Sigmoid colon (tissue), 7 donors: ENCODE data around the gene RNF217. TPM values are rescaled to one million over a fixed set of nuclear protein-coding genes. Genes with fewer than 3 reads are reported as not detected.

Experiments
- DNase-seq: peaks from one replicate; pipeline ENCODE4 v3.0.0-alpha.2; 2019
- H3K27ac ChIP-seq, 4 donors: fragments of 200-600 bp; sonication (generic); one replicate each; pipeline ENCODE4 v1.5.1; 2016 to 2019; ENCODE audit warnings: mild to moderate bottlenecking in 1 of 4
- H3K27me3 ChIP-seq, 3 donors: fragments of 200-600 bp; sonication (generic); one replicate each; pipeline ENCODE4 v1.5.1; 2019; ENCODE audit warnings: mild to moderate bottlenecking in 1 of 3
- H3K36me3 ChIP-seq, 4 donors: fragments of 200-600 bp; sonication (generic); one replicate each; pipeline ENCODE4 v1.5.1; 2016 to 2019
- H3K4me1 ChIP-seq, 4 donors: fragments of 200-600 bp; sonication (generic); one replicate each; pipeline ENCODE4 v1.5.1; 2017 to 2019
- H3K4me3 ChIP-seq, 4 donors: fragments of 200-600 bp; sonication (generic); one replicate each; pipeline ENCODE4 v1.5.1; 2017 to 2019; ENCODE audit warnings: mild to moderate bottlenecking in 2 of 4, moderate library complexity in 1 of 4
- H3K9me3 ChIP-seq, 4 donors: fragments of 200-600 bp in 3 of 4; sonication (generic) in 3 of 4; one replicate each; pipeline versions ENCODE4 v1.5.1 to v1.6.1; 2013 to 2019
- CTCF ChIP-seq, 4 experiments: fragments of 450-650 bp in 3 of 4; fragments of 200-600 bp in 1 of 4; IDR thresholded peaks; one replicate each; pipeline ENCODE4 v1.5.1; 2016 to 2019; ENCODE audit warnings: antibody characterized with exemption in 4 of 4, mild to moderate bottlenecking in 3 of 4, moderate library complexity in 2 of 4
- EP300 ChIP-seq, 4 donors: sonication (generic); formaldehyde crosslinking; IDR thresholded peaks; one replicate each; pipeline ENCODE4 v1.6.1; 2017; ENCODE audit warnings: antibody characterized with exemption in 4 of 4
- POLR2A ChIP-seq, 2 donors: fragments of 450-650 bp; IDR thresholded peaks; one replicate each; pipeline ENCODE4 v1.6.1; 2016; ENCODE audit warnings: antibody characterized with exemption in 2 of 2, mild to moderate bottlenecking in 2 of 2, moderate library complexity in 2 of 2
- POLR2AphosphoS5 ChIP-seq, 4 donors: sonication (generic); formaldehyde crosslinking; IDR thresholded peaks; one replicate each; pipeline ENCODE4 v1.6.1; 2017; ENCODE audit warnings: antibody characterized with exemption in 4 of 4
- WGBS, 2 donors: extraction: QIAGEN DNeasy Blood & Tissue Kit; methylation state at CpG; one replicate each; pipeline ENCODE4 v1.1.7; 2013; 5-methylcytosine and 5-hydroxymethylcytosine counted together
- intact Hi-C: fragments of 100-400 bp; cut with DNase I; formaldehyde crosslinking; loops from one replicate; pipeline ENCODE4 v1.15.1; 2023
- polyA plus RNA-seq, 3 donors: library from polyadenylated mRNA; stranded (reverse); fragments of 200-250 nt; gene quantifications; one replicate each; pipeline ENCODE4 v1.2.3, GENCODE V29; 2013
- total RNA-seq, 4 donors: library from RNA; depleted of rRNA; stranded (reverse); fragments of >200 nt; gene quantifications; one replicate each; pipeline ENCODE4 v1.1.0, GENCODE V29; 2016
- donor health status: healthy with polysubstance abuse.
- donor health status: Bipolar disorder and iron deficiency.
- donor health status: healthy.

Gene RNF217
- total and polyA plus RNA-seq, 7 donors, result 1.8 to 55.9 (median 35.7) TPM

- H3K9me3 ChIP-seq, result no peaks in the 10 kb centered on the region
- no peak for DNase-seq
- TF ChIP-seq POLR2AphosphoS5 (IDR thresholded peaks at IDR 0.05) (no peak), POLR2A (IDR thresholded peaks at IDR 0.05) (no peak), CTCF (IDR thresholded peaks at IDR 0.05) (no peak), EP300 (IDR thresholded peaks at IDR 0.05) (no peak)
- intact Hi-C loops, result no loop called here
- H3K36me3 ChIP-seq, result peaks cover 0 to 42% (median 3%) of the 10 kb centered on the region in 4 donors
- 85 to 88% methylated on average over 5 of the region's 5 CpGs for WGBS, 2 donors
- H3K27me3 ChIP-seq, result no peaks in the 10 kb centered on the region
- H3K27ac ChIP-seq, result no peak overlapping the region
- H3K4me3 ChIP-seq, result no peak overlapping the region
- peaks cover 0 to 20% (median 7%) of the 10 kb centered on the region in 4 donors for H3K4me1 ChIP-seq
These were observed 116.5 kb downstream of the RNF217 start for GRCh38 chr6:125078602-125079321.

- no peak for TF ChIP-seq POLR2A (IDR thresholded peaks at IDR 0.05)
- TF ChIP-seq CTCF (IDR thresholded peaks at IDR 0.05), result no peak
- no peak for TF ChIP-seq POLR2AphosphoS5 (IDR thresholded peaks at IDR 0.05)
- no peak for TF ChIP-seq EP300 (IDR thresholded peaks at IDR 0.05)
- WGBS, 2 donors, result 95 to 96% methylated on average over 8 of the region's 8 CpGs
- Histone ChIP-seq H3K9me3 (no peaks in the 10 kb centered on the region), H3K4me3 (no peak overlapping the region), H3K36me3 (peaks cover 0 to 26% (median 3%) of the 10 kb centered on the region in 4 donors), H3K27ac (no peak overlapping the region), H3K27me3 (no peaks in the 10 kb centered on the region), H3K4me1 (peaks cover 0 to under 1% (median 0%) of the 10 kb centered on the region in 4 donors)
- intact Hi-C loops, result no loop called here
- DNase-seq, result no peak
These were observed 120.9 kb downstream of the RNF217 start for GRCh38 chr6:125082908-125083683.

- DNase-seq, result no peak
- Histone ChIP-seq H3K36me3 (peaks cover 0 to 21% (median 3%) of the 10 kb centered on the region in 4 donors), H3K27ac (no peak overlapping the region), H3K27me3 (no peaks in the 10 kb centered on the region), H3K9me3 (no peaks in the 10 kb centered on the region), H3K4me3 (no peak overlapping the region), H3K4me1 (peaks cover 0 to 4% (median 2%) of the 10 kb centered on the region in 4 donors)
- intact Hi-C loops, result no loop called here
- WGBS, 2 donors, result 83 to 89% methylated on average over 2 of the region's 2 CpGs
- TF ChIP-seq POLR2A (IDR thresholded peaks at IDR 0.05), result no peak
- TF ChIP-seq CTCF (IDR thresholded peaks at IDR 0.05), result no peak
- TF ChIP-seq EP300 (IDR thresholded peaks at IDR 0.05), result no peak
- TF ChIP-seq POLR2AphosphoS5 (IDR thresholded peaks at IDR 0.05), result no peak
These were observed 121.4 kb downstream of the RNF217 start for GRCh38 chr6:125083684-125083990.

GRCh38 chr6:125086716-125087115 is 124.5 kb downstream of the RNF217 start:
- H3K36me3 ChIP-seq, result peaks cover 0 to 18% (median 3%) of the 10 kb centered on the region in 4 donors
- intact Hi-C loops, result no loop called here
- no peaks in the 10 kb centered on the region for H3K9me3 ChIP-seq
- H3K4me1 ChIP-seq, result peaks cover 0 to 11% (median 5%) of the 10 kb centered on the region in 4 donors
- H3K27me3 ChIP-seq, result no peaks in the 10 kb centered on the region
- TF ChIP-seq EP300 (IDR thresholded peaks at IDR 0.05), result no peak
- no peak for TF ChIP-seq CTCF (IDR thresholded peaks at IDR 0.05)
- TF ChIP-seq POLR2A (IDR thresholded peaks at IDR 0.05), result no peak
- no peak for TF ChIP-seq POLR2AphosphoS5 (IDR thresholded peaks at IDR 0.05)
- no peak overlapping the region for H3K4me3 ChIP-seq
- H3K27ac ChIP-seq, result no peak overlapping the region
- DNase-seq, result no peak
